ENCODE measurements around the gene FGD6.

- no peak for TF ChIP-seq CTCF (IDR thresholded peaks at IDR 0.05; ENCODE audit: low read length)
- TF ChIP-seq EZH2 (IDR thresholded peaks at IDR 0.05; ENCODE audit: borderline replicate concordance, low read length) = no peak
Observed at GRCh38 chr12:95057424-95057823, 159.8 kb downstream of the FGD6 start.
